IPS-18a (cell line): ENCODE measurements around the gene GNAZ.

ENCODE experiments used
- H3K27ac ChIP-seq: one replicate; pipeline ENCODE4 v1.5.1; 2013; ENCODE audit warnings: low read length
- H3K27me3 ChIP-seq: one replicate; pipeline ENCODE4 v1.6.1; 2013; ENCODE audit warnings: mild to moderate bottlenecking, low read length; ENCODE audit not compliant: control insufficient read depth, insufficient read depth
- H3K36me3 ChIP-seq: one replicate; pipeline ENCODE4 v1.6.1; 2013; ENCODE audit warnings: low read depth, low read length; ENCODE audit not compliant: control insufficient read depth
- H3K4me1 ChIP-seq: one replicate; pipeline ENCODE4 v1.6.1; 2013; ENCODE audit warnings: low read depth, low read length; ENCODE audit not compliant: control insufficient read depth
- H3K4me3 ChIP-seq: one replicate; pipeline ENCODE4 v1.5.1; 2013; ENCODE audit warnings: low read length
- H3K9ac ChIP-seq: one replicate; pipeline ENCODE4 v1.6.1; 2013; ENCODE audit warnings: mild to moderate bottlenecking, low read length, moderate library complexity
- H3K9me3 ChIP-seq: one replicate; pipeline ENCODE4 v1.6.1; 2013; ENCODE audit warnings: low read depth, low read length; ENCODE audit not compliant: control insufficient read depth

GNAZ gene

DNA sequence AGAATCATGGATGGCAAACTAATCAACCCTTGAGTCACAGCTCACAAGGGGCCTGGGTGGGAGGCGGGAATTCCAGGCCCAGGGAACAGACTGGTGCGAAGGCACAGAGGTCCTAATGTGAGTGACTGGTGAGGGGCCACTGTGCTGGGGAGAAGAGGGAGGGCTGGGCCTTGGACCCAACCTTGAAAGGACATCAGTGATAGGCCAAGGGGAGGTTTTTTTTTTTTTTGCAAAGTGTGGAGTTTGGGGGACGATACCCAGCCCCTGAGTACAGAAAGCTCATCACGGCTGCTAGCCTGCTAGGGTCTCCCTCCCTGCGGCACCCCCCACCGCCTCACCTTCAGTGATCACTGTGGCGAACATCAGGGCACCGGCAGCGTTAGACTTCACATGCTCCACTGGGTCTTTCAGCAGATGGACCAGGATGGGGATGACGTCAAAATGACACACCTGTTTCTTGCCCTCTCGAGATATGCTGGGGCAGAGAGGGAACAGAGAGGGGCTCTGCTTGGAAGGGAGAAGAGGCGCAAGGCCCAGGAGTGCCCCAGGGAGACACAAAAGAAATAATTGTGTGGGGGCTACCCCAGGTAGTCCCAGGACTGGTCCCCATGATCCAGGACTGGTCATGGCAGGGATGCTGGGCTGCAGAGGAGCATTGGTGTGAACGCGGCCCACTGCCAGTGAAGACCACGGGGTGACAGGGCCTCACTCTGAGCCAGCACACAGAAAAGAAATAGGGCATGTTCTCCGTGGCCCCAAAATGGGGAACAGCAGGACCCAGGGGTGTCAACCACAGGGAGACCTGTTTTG is 8.6 kb upstream of the GNAZ start:
- Histone ChIP-seq H3K27me3 (no peaks in the 10 kb centered on the region), H3K4me1 (no peaks in the 10 kb centered on the region), H3K27ac (no peak overlapping the region), H3K4me3 (no peak overlapping the region), H3K9ac (no peak overlapping the region), H3K9me3 (no peaks in the 10 kb centered on the region), H3K36me3 (no peaks in the 10 kb centered on the region)

DNA sequence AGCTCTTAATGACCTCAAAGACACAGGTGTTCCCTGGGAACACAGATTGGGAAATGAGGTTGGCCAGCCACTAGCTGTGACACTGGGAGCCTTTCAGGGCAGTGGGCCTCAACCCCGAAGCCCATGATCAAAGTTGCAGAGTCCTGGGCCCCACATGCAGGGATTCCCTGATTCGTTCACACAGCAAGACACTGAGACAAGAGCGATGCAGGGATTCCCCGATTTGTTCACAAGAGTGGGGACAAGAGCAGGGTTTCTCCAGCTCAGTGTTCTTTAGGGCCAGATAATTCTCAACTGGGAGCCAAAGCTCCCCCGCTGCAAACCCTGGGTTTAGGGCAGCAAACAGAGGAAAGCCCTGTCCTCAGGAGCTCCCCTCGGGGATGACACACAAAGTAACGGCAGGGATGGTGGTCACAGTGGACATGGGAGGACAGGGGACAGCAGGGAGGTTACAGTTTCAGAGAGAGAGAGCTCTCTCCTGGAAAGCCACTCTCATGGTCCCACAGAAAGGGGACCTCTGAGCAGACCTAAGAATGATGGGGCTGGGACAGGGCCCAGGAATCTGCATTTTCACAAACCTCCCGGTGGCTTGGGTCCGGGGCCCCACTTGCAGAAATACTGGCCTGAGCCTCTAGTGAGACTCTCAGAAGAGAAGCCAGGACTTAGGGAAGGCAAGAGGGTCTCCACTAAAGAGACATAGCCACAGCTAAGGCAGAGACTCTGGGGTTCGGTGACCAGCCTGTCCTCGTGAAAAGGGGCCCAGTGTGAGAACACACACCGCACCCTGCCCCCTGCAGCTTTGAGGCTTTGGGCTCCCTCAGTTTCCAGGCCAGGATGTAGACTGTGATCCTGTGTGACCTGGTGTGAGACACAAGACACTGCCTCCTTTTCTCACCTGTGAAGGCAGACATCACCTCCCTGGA is 7.4 kb upstream of the GNAZ start:
- H3K9me3 ChIP-seq = no peaks in the 10 kb centered on the region
- H3K27me3 ChIP-seq = peaks cover 2% of the 10 kb centered on the region
- H3K36me3 ChIP-seq = no peaks in the 10 kb centered on the region
- no peaks in the 10 kb centered on the region for H3K4me1 ChIP-seq
- no peak overlapping the region for H3K9ac ChIP-seq
- H3K4me3 ChIP-seq = no peak overlapping the region
- H3K27ac ChIP-seq = no peak overlapping the region

DNA sequence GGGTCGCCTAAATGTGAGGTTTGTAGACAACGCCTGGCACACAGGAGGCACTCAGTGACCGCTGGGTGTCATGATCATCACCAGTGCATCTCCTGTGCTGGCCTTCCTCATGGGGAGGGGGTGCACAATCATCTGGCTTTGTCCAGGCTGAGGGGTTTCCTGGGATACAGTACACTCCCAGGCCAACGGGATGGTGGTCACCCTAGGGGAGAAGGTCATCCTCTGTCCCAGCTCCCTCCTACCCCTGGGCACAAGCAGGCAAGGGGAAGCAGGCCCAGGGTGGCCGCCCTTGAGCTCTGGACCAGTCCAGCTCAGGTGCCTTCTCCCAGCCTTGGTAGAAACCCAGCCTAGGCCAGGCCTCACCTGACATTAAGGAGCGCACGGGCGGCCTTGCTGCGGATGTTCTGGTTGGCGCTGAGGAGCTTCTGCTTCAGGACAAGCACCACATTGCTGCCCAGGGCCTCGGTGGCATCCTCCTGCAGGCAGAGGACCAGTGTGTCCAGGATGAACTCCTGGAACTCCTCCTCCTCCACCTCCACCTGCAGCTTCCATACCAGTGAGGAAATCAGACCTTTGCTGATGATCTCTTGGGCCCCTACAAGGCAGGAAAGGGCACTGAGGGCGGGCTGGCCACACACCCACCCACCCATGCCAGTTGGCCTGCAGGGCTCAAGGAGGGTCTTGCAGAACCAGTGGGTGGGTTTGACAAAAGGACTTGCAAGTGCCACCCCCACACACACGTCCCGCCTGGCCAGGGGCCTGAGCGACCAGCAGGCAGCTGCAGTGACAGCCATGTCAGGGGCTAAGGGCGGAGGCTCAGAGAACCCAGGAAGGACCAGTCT is 6.6 kb upstream of the GNAZ start:
- no peaks in the 10 kb centered on the region for H3K4me1 ChIP-seq
- no peak overlapping the region for H3K27ac ChIP-seq
- H3K36me3 ChIP-seq = no peaks in the 10 kb centered on the region
- peaks cover 11% of the 10 kb centered on the region for H3K27me3 ChIP-seq
- H3K4me3 ChIP-seq = no peak overlapping the region
- no peaks in the 10 kb centered on the region for H3K9me3 ChIP-seq
- H3K9ac ChIP-seq = no peak overlapping the region

DNA sequence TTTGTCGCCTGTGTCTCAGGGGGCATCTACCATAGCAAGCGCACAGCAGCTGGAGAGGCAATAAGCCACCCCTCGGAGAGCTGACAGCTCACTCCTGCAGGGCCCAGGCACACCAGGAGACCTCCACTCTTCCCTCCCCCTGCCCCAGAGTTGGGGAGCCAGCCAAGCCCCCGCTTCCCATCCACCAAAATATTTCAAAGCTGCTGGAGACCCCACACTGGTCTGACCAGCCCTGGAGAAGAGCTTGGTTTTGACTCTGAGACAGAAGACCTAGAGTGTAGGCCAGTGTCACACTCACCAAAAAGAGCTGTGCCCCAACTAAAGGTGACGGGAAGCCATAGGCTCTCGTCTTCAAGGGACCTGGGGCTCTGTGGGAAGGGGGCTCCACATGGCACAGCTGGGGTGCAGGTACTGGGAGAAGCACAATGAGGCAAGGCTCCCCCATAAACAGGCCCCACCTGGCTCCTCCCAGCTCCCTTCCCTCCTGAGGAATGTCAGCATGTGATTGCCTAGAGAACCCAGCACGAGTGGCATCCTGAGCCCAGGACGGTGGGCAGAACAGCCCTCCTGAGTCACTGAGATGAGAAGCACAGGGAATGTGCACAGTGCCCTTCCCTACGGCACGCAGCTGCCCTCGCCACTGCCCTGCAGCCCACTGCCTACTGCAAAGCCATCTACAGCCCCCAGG is 5.8 kb upstream of the GNAZ start:
- H3K9ac ChIP-seq = no peak overlapping the region
- peaks cover 19% of the 10 kb centered on the region for H3K27me3 ChIP-seq
- H3K4me1 ChIP-seq = no peaks in the 10 kb centered on the region
- no peaks in the 10 kb centered on the region for H3K9me3 ChIP-seq
- H3K27ac ChIP-seq = no peak overlapping the region
- H3K36me3 ChIP-seq = no peaks in the 10 kb centered on the region
- H3K4me3 ChIP-seq = no peak overlapping the region

DNA sequence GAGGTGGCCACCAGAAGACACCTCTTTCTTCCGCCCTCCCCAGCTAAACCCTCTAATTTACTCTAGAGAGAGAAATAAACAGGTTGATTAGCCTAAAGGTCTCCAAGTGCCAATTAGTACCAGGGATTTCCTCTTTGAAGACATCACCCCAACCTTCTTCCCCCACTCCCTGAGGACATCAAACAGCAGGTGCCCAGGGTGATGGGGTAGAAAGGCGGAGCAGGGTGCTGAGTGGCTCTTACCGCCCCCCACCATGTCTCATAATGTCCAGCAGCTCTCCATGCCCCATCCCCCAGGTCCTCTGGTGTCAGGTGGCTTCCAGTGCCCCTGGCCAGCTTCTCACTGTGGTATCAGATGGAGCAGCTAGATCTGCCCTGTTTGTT is 5.3 kb upstream of the GNAZ start:
- no peaks in the 10 kb centered on the region for H3K4me1 ChIP-seq
- no peak overlapping the region for H3K27ac ChIP-seq
- no peak overlapping the region for H3K4me3 ChIP-seq
- H3K27me3 ChIP-seq = peaks cover 23% of the 10 kb centered on the region
- H3K36me3 ChIP-seq = no peaks in the 10 kb centered on the region
- H3K9ac ChIP-seq = no peak overlapping the region
- no peaks in the 10 kb centered on the region for H3K9me3 ChIP-seq

DNA sequence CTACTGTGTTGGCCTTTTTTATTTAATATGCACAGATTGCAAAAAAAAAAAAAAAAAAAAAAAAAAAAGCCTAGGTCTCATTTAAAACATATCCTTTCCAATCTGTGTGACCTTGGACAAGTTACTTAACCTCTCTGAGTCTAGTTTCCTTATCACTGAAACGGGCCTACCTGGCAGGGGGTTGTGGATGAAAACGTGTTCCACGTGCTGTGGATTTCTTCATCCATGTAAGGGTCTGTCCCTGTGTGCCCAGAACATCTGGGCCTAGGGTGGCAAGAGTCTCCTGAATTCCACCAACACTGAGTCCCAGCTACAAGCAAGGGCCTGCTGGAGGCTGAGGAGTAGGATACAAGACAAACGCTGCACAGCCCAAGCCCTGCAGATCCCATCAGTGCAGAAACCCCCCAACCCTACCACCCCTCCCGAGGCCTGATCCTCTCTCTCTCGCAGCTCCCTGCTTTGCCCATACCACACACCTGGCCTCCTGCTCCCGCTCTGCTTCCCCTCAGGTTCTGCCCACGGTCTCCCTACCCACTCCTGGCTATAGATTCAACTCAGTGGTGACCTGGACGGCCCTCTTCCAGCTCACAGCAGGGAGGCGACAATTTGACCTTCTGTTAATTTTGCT is 4.7 kb upstream of the GNAZ start:
- no peaks in the 10 kb centered on the region for H3K4me1 ChIP-seq
- no peak overlapping the region for H3K9ac ChIP-seq
- H3K27me3 ChIP-seq = peaks cover 23% of the 10 kb centered on the region

DNA sequence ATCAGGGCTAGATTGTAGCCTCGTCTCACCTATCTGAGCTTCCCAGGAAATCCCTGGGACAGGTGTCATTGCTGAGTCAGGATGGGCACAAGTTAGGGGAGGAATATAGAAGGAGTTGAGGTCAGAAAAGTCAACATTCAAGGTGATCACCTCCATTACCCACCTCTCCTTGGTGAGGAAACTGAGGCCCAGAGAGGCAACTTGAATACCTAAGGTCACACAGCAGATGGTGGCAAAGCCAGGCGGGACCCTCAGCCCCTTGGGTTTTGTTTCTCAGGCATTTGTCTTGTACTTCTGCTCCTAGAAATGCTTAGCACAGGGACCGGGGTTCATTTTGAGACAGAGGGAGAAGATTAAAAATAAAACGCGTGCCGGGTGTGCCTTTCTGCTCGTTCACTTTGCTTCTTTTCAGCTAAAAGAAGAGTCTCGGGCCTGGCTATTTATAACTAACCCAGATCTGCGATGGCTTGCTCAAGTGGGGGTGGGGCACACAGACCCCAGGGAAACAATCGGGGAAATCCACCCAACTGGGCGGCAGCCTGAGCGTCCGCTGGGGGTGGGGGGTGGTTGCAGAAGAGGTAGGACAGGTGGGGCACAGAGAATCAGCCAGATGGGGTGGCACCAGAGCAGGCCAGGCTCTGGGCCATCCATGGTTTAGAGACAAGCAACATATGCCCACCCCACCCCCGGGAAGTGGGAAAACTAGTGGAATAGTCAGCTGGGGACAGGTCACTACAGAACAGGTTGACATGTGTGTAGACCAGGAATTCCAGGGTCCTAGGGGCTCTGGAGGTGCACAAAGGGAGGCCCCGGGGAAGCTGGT is 3.9 kb upstream of the GNAZ start:
- H3K27ac ChIP-seq = no peak overlapping the region
- peaks cover 4% of the 10 kb centered on the region for H3K4me1 ChIP-seq
- no peak overlapping the region for H3K4me3 ChIP-seq
- no peaks in the 10 kb centered on the region for H3K36me3 ChIP-seq
- no peaks in the 10 kb centered on the region for H3K9me3 ChIP-seq
- no peak overlapping the region for H3K9ac ChIP-seq
- peaks cover 28% of the 10 kb centered on the region for H3K27me3 ChIP-seq

More for the DNA sequence above, 4.7 kb upstream of the GNAZ start:
- no peaks in the 10 kb centered on the region for H3K36me3 ChIP-seq
- H3K27ac ChIP-seq = no peak overlapping the region
- H3K4me3 ChIP-seq = no peak overlapping the region
- H3K9me3 ChIP-seq = no peaks in the 10 kb centered on the region

DNA sequence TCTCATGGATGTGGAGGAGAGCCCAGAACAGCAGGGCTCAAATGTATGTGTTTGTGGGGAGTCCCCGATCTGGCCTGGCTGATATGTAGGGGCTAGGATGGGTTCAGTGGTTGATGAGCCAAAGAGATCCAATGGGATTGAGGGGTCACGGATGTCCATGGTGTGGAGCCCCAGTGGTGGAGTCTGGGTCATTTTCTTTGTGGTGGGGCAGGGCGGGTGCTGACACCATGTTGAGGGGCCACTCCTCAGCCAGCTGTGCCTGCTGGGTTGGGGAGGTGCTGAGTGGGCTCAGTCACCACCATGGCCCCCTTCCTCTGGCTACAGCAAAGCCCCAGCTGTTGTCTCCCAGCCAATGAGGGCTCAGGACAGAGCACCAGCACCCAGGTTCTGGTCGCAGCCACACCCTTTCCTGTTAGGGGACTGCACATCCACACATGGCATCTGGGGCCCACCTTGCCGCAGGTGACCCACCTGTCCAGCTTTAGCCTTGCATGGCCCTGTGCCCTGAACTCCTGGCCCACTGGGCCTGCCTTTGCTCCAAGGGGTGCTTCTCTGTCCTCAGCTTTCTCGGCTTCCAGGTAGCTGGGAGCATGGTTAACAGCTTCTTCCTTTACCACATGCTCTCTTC is 3.2 kb upstream of the GNAZ start:
- Histone ChIP-seq H3K27me3 (peaks cover 35% of the 10 kb centered on the region), H3K27ac (no peak overlapping the region), H3K9me3 (no peaks in the 10 kb centered on the region), H3K9ac (no peak overlapping the region), H3K4me1 (peaks cover 6% of the 10 kb centered on the region), H3K4me3 (no peak overlapping the region), H3K36me3 (no peaks in the 10 kb centered on the region)

DNA sequence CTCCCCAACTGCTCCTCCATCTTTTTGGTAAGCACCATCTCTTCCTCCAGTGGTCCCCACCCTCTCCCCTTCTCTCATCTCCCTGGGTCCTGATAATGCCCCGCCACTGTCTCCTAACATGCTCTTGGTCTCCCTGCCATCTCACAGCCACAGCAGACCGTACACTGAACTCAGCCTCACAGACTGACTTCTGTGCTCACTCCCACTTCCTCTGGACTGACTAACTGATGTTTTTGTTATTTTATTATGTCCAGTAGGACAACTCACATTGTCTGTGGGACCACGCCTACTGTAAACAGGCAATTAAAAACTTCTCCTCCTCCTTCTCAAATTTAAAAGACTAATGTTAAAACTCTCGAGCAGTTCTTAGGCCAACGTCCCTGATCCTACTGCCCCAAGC is 2.6 kb upstream of the GNAZ start:
- Histone ChIP-seq H3K4me1 (peaks cover 9% of the 10 kb centered on the region), H3K36me3 (no peaks in the 10 kb centered on the region), H3K9me3 (no peaks in the 10 kb centered on the region), H3K4me3 (no peak overlapping the region), H3K27me3 (peaks cover 39% of the 10 kb centered on the region), H3K27ac (no peak overlapping the region), H3K9ac (no peak overlapping the region)
